Uterus (tissue), 4 donors: Measurements from ENCODE around the gene EFCC1. TPM values are rescaled to one million over a fixed set of nuclear protein-coding genes. Genes with fewer than 3 reads are reported as not detected.

Experiments
- DNase-seq, 2 donors: peaks; one replicate each; pipeline ENCODE4 v3.0.0-alpha.2; 2019 to 2020
- H3K27ac ChIP-seq, 2 donors: fragments of 200-600 bp; sonication (generic); 1 replicate in 1 of 2; 2 replicates in 1 of 2; pipeline ENCODE4 v1.5.1; 2016 to 2018
- H3K27me3 ChIP-seq, 2 donors: fragments of 200-600 bp; sonication (generic); one replicate each; pipeline ENCODE4 v1.5.1; 2018 to 2019; ENCODE audit warnings: control low read depth in 1 of 2
- H3K36me3 ChIP-seq, 2 donors: fragments of 200-600 bp; sonication (generic); one replicate each; pipeline ENCODE4 v1.5.1; 2019; ENCODE audit warnings: control low read depth in 1 of 2
- H3K4me1 ChIP-seq, 2 donors: fragments of 200-600 bp; sonication (generic); one replicate each; pipeline ENCODE4 v1.5.1; 2018 to 2019; ENCODE audit warnings: control low read depth in 1 of 2
- H3K4me3 ChIP-seq, 2 donors: fragments of 200-600 bp; sonication (generic); 1 replicate in 1 of 2; 2 replicates in 1 of 2; pipeline ENCODE4 v1.5.1; 2018 to 2019; ENCODE audit warnings: mild to moderate bottlenecking in 1 of 2
- H3K9me3 ChIP-seq, 2 donors: fragments of 200-600 bp; sonication (generic); one replicate each; pipeline ENCODE4 v1.5.1; 2019; ENCODE audit warnings: control low read depth in 1 of 2
- CTCF ChIP-seq, 4 experiments: fragments of 200-600 bp in 2 of 4; fragments of 450-650 bp in 2 of 4; sonication (generic) in 2 of 4; IDR thresholded peaks; one replicate each; pipeline ENCODE4 v1.5.1; 2016 to 2019; ENCODE audit warnings: antibody characterized with exemption in 4 of 4, mild to moderate bottlenecking in 2 of 4, moderate library complexity in 1 of 4
- POLR2A ChIP-seq, 2 donors: fragments of 450-650 bp; IDR thresholded peaks; one replicate each; pipeline ENCODE4 v1.6.1; 2016; ENCODE audit warnings: antibody characterized with exemption in 2 of 2, mild to moderate bottlenecking in 1 of 2, moderate library complexity in 1 of 2
- intact Hi-C: fragments of 100-400 bp; cut with DNase I; formaldehyde crosslinking; loops from one replicate; pipeline ENCODE4 v1.15.1; 2023; ENCODE audit warnings: low total_unique reads
- total RNA-seq, 4 donors: library from RNA; depleted of rRNA in 3 of 4; stranded (reverse); fragments of >200 nt in 3 of 4; gene quantifications; one replicate each; pipeline versions ENCODE4 v1.1.0 to v1.2.4, GENCODE V29; 2014 to 2023
- donor health status: DM: yes; HTN: yes; CAD: no.

EFCC1 gene
- total RNA-seq, 4 donors from 2014 or later: 1.2 to 9.2 (median 4.5) TPM

- H3K9me3 ChIP-seq: no peaks in the 10 kb centered on the region
- no peaks in the 10 kb centered on the region for H3K36me3 ChIP-seq
- intact Hi-C loops: no loop called here
- no peak overlapping the region for H3K27ac ChIP-seq
- no peak for DNase-seq
- H3K4me3 ChIP-seq: no peak overlapping the region
- no peaks in the 10 kb centered on the region for H3K27me3 ChIP-seq
- no peaks in the 10 kb centered on the region for H3K4me1 ChIP-seq
- no peak for TF ChIP-seq POLR2A (IDR thresholded peaks at IDR 0.05)
- no peak for TF ChIP-seq CTCF (IDR thresholded peaks at IDR 0.05)
Observed at GRCh38 chr3:129036222-129037092, 35.4 kb downstream of the EFCC1 start.

GRCh38 chr3:129037093-129037419 is 36.0 kb downstream of the EFCC1 start:
- H3K4me1 ChIP-seq: no peaks in the 10 kb centered on the region
- no peak overlapping the region for H3K4me3 ChIP-seq
- TF ChIP-seq CTCF (IDR thresholded peaks at IDR 0.05) (no peak), POLR2A (IDR thresholded peaks at IDR 0.05) (no peak)
- H3K27me3 ChIP-seq: no peaks in the 10 kb centered on the region
- H3K36me3 ChIP-seq: no peaks in the 10 kb centered on the region
- no peak overlapping the region for H3K27ac ChIP-seq
- intact Hi-C loops: no loop called here
- no peaks in the 10 kb centered on the region for H3K9me3 ChIP-seq
- DNase-seq: no peak

GRCh38 chr3:129038121-129038855 is 37.2 kb downstream of the EFCC1 start:
- intact Hi-C loops: no loop called here
- no peak overlapping the region for H3K4me3 ChIP-seq
- no peaks in the 10 kb centered on the region for H3K9me3 ChIP-seq
- no peaks in the 10 kb centered on the region for H3K36me3 ChIP-seq
- no peak for DNase-seq
- no peaks in the 10 kb centered on the region for H3K4me1 ChIP-seq
- no peak overlapping the region for H3K27ac ChIP-seq
- TF ChIP-seq POLR2A (IDR thresholded peaks at IDR 0.05): no peak
- TF ChIP-seq CTCF (IDR thresholded peaks at IDR 0.05): no peak
- H3K27me3 ChIP-seq: no peaks in the 10 kb centered on the region

GRCh38 chr3:129039271-129040038 is 38.4 kb downstream of the EFCC1 start:
- Histone ChIP-seq H3K4me3 (no peak overlapping the region), H3K27me3 (no peaks in the 10 kb centered on the region), H3K36me3 (no peaks in the 10 kb centered on the region), H3K4me1 (no peaks in the 10 kb centered on the region), H3K27ac (no peak overlapping the region), H3K9me3 (no peaks in the 10 kb centered on the region)
- intact Hi-C loops: no loop called here
- no peak for DNase-seq
- TF ChIP-seq CTCF (IDR thresholded peaks at IDR 0.05) (no peak), POLR2A (IDR thresholded peaks at IDR 0.05) (no peak)

GRCh38 chr3:129040039-129040336 is 38.9 kb downstream of the EFCC1 start:
- intact Hi-C loops: no loop called here
- Histone ChIP-seq H3K27me3 (no peaks in the 10 kb centered on the region), H3K4me3 (no peak overlapping the region), H3K36me3 (no peaks in the 10 kb centered on the region), H3K27ac (no peak overlapping the region), H3K4me1 (no peaks in the 10 kb centered on the region), H3K9me3 (no peaks in the 10 kb centered on the region)
- DNase-seq: no peak
- TF ChIP-seq CTCF (IDR thresholded peaks at IDR 0.05) (no peak), POLR2A (IDR thresholded peaks at IDR 0.05) (no peak)
